NOMO-1 treated with DMSO at 0.1 percent for 48 hours (cell line): Measurements from ENCODE around the gene NCK1.

Source experiments
- DNase-seq: peaks from one replicate; lab custom pipeline; 2025; ENCODE audit not compliant: unreplicated experiment; lab: John Stamatoyannopoulos, UW

Gene NCK1

DNA sequence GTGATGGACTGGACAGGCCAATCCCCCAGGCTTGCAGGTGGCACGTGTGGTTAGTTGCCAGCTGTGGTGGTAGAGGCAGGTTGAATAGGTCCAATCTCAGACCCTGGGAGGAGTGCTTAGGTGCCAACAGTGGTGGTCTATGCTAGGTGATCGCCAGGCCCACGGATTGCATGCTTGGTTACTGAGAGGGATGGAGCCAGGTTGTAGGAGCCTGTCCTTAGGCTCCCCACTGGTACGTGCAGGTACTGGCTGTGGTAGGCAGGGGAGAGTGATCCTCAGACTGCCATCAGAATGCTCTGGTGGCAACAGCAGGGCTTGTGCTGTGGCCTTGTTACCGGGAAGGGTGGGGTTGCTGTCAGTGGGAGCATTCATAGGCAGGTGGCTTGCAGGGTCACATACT, 44.7 kb downstream of the NCK1 start:
- DNase-seq: no peak

- DNase-seq: no peak
Measured at GRCh38 chr3:136908297-136908696, 46.3 kb downstream of the NCK1 start.

DNA sequence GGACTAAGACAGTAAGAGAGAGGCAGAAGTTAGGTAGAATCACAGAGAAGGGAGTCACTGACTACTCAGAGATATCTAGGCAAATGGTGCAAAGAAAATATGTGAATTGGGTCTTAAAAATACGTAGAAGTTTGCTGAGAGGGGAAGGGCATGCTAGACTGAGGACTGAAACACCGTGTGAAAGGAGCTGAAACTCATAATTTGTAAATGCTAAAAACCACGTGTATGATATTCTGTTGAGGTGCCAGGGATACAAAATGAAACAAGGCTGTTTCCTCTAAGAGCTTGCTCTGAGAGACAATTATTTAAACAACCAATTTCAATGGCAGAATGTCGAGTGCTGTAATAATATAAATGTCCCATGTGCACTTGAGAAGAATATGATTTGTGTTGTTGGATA, 47.2 kb downstream of the NCK1 start:
- no peak for DNase-seq

- no peak for DNase-seq
Measured at GRCh38 chr3:136910697-136911096, 48.7 kb downstream of the NCK1 start.

DNA sequence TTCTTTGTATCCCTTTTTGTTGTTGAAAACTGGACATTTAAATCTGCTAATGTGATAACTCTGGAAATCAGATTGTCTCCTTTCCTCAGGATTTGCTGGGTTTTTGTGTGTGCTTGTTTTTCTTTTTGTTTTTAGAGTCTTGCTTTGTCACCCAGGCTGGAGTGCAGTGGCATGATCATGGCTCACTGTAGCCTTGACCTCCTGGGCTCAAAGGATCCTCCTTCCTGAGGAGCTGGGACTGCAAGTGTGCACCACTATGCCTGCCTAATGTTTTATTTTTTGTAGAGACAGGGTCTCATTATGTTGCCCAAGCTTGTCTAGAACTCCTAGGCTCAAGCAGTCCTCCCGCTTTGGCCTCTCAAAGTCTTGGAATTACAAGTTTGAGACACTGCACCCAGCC, 51.2 kb downstream of the NCK1 start:
- no peak for DNase-seq

DNA sequence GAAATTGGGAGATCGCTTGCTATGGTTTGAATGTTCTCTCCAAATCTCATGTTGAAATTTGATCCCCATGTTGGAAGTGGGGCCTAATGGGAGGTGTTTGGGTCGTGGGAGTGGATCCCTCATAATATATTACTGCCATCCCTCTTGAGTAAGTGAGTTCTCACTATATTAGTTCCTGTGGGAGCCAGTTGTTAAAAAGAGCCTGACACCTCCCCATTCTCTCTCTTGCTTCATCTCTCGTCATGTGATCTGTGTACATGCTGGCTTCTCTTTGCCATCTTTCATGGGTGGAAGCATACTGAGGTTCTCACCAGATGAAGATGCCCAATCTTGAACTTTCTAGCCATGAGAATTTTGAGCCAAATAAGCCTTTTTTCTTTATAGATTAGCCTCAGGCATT, 52.7 kb downstream of the NCK1 start:
- DNase-seq: no peak

GRCh38 chr3:136916223-136916622, 54.2 kb downstream of the NCK1 start:
- no peak for DNase-seq

DNA sequence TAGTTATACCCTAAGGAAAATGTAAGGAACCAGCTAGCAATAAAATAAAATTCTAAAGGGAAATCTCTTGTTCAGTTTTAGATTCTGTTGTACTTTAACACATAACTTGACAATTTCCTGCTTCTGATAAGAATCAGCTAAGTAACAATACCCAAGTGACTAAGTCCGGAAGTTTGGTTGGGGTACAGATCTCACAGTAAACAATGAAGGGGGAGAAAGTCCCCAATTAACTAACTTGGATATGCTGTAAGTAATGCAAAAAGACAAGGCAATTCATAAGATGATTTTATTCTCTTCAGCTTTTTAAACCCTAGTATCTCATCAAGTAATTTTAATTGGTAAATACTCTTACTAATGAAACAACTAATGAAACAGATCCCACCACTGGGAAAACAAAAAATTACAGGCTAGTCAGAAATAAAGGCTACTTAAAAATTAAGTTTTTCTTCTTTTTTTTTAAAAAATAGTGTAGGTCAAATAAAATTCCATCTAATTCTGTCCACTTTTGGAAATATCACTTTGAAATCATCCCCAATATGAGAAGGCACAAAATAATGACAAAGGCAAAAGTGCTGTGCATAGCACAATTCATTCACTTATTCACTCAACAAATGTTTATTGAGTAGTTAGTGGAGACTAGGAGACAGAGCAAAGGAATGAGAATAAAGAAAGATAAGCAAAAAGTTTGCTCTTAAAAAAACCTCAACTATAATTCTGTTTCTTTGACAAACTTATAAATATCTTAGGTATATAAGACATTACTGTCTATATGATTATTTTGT, 58.0 kb downstream of the NCK1 start:
- DNase-seq: no peak

GRCh38 chr3:136920904-136921611, 59.0 kb downstream of the NCK1 start:
- no peak for DNase-seq

- peak; percentile 13 for DNase-seq
Measured at GRCh38 chr3:136925425-136926190, 63.6 kb downstream of the NCK1 start.

- DNase-seq: no peak
Measured at GRCh38 chr3:136928240-136928639, 66.2 kb downstream of the NCK1 start.

- DNase-seq: no peak
Measured at GRCh38 chr3:136929977-136930670, 68.1 kb downstream of the NCK1 start.

DNA sequence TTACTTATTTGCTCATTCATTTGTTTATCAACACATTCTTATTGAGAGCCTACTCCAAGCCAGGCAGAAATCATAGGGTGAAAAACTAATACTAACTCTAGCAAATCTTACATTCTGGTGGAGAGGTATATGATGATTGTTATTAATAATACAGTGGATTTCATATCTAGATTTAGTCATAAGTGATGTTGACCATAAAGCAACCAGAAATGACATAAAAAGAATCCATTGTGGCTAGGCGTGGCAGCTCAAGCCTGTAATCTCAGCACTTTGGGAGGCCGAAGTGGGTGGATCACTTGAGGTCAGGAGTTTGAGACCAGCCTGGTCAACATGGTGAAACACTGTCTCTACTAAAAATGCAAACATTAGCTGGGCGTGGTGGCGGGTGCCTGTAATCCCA, 69.6 kb downstream of the NCK1 start:
- no peak for DNase-seq

- no peak for DNase-seq
Measured at GRCh38 chr3:136932523-136932922, 70.5 kb downstream of the NCK1 start.

GRCh38 chr3:136932978-136933772, 71.2 kb downstream of the NCK1 start:
- DNase-seq: no peak

DNA sequence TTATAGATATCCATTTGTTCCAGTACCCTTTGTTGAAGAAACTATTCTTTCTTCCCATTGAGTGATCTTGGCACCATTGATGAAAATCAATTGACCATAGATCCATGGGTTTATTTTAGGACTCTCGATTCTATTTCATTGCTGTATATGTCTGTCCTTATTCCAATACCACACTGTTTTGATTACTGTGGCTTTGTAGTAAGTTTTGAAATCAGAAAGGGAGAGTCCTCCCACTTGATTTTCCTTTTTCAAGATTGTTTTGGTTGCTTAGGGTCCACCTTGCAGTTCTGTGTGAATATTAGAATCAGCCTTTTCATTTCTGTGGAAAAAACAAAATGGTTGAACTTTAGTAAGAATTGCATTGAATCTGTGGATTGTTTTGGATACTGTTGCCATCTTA, 75.2 kb downstream of the NCK1 start:
- no peak for DNase-seq

DNA sequence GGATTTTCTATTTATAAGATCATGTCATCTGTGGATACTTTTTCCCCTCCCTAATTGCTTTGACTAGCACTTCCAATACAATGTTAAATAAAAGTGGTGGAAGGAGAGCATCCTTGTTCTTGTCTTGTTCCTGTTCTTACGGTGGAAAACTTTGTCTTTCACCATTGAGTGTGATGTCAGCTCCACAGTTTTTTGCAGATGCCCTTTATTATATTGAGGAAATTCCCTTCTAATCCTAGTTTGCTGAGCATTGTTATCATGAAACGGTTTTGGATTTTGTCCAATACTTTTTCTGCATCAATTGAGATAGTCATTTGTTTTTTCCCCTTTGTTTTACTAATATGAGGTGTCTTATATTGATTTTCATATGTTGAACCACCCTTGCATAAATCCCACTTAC, 75.8 kb downstream of the NCK1 start:
- DNase-seq: no peak

DNA sequence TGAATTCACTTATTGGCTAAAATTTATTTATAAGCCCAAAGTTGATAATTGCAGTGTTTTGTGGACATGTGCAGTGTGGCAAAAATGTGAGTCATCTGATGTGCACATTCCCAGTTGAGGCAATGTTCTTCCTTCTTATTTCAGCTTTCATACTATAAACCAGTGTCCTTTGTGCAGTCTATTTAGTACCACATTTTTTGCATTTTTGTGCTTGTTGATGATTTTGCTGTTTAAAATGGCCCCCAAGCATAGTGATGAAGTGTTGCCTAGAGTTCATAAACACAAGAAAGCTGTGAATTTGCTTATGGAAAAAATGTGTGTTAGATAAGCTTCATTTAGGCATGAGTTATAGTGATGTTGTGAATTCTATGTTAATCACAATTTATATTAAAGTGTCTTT, 76.3 kb downstream of the NCK1 start:
- peak; percentile 20 for DNase-seq

- DNase-seq: no peak
Measured at GRCh38 chr3:136939489-136939888, 77.5 kb downstream of the NCK1 start.

DNA sequence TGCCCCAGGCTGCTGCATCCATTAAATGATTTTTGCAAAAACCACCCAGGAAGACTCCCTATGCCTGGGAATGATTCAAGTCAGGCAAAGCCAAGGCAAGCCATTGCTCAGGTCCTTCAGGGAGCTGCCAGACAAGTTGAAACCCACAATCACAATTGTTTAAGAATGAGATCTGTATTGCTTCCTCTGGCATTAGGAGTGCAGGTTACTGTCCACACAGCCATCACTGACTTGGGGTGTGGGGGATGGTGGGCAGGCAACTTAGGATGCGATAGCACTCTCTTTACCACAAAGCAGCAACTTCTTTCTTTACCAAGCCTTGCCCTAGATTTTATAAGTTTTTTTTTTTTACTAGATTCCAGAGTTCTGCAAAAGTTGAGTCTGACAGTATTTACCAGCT, 80.8 kb downstream of the NCK1 start:
- DNase-seq: no peak

GRCh38 chr3:136943436-136943835, 81.4 kb downstream of the NCK1 start:
- DNase-seq: no peak
